Measurements from ENCODE around the gene TRERF1. TPM values are rescaled to one million over a fixed set of nuclear protein-coding genes. Genes with fewer than 3 reads are reported as not detected.

Gene TRERF1
- total and polyA plus RNA-seq, 3 donors from 2014 or later = 13.7 to 49.1 (median 40.4) TPM

DNA sequence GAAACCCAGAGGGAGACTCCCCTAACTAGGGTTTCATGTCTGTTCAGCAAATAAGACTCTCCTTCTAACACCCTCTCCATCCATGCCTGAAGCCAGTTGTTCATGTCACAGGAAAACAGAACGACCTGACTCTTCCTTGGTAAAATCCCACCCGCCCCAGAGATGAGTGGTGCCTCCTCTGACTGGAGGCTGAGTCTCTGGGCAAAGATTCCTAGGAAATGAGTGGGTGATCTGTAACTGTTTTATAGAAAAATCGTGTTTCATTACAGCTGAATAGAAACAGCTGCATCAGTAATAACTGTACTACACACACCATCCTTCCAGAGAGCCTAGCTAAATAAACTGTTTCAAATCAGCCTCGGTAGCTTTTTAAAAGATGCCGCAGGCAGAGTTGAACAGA lies 196.7 kb downstream of the TRERF1 start:
- H3K36me3 ChIP-seq (ENCODE audit: low read depth, missing control alignments) = no peaks in the 10 kb centered on the region
- intact Hi-C loops (cut with DNase I; ENCODE audit: low total_unique reads) = no loop called here
- no peak overlapping the region for H3K27ac ChIP-seq
- no peaks in the 10 kb centered on the region for H3K27me3 ChIP-seq
- peaks cover 42% of the 10 kb centered on the region for H3K4me1 ChIP-seq
- WGBS, 2 donors = 80 to 88% methylated on average over 5 of the region's 5 CpGs
- H3K4me3 ChIP-seq = no peak overlapping the region
- no peaks in the 10 kb centered on the region for H3K9me3 ChIP-seq
- TF ChIP-seq, protein P1, sequence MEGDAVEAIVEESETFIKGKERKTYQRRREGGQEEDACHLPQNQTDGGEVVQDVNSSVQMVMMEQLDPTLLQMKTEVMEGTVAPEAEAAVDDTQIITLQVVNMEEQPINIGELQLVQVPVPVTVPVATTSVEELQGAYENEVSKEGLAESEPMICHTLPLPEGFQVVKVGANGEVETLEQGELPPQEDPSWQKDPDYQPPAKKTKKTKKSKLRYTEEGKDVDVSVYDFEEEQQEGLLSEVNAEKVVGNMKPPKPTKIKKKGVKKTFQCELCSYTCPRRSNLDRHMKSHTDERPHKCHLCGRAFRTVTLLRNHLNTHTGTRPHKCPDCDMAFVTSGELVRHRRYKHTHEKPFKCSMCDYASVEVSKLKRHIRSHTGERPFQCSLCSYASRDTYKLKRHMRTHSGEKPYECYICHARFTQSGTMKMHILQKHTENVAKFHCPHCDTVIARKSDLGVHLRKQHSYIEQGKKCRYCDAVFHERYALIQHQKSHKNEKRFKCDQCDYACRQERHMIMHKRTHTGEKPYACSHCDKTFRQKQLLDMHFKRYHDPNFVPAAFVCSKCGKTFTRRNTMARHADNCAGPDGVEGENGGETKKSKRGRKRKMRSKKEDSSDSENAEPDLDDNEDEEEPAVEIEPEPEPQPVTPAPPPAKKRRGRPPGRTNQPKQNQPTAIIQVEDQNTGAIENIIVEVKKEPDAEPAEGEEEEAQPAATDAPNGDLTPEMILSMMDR (IDR thresholded peaks at IDR 0.05) = no peak
- no peak for TF ChIP-seq POLR2A (IDR thresholded peaks at IDR 0.05)
- DNase-seq = no peak

DNA sequence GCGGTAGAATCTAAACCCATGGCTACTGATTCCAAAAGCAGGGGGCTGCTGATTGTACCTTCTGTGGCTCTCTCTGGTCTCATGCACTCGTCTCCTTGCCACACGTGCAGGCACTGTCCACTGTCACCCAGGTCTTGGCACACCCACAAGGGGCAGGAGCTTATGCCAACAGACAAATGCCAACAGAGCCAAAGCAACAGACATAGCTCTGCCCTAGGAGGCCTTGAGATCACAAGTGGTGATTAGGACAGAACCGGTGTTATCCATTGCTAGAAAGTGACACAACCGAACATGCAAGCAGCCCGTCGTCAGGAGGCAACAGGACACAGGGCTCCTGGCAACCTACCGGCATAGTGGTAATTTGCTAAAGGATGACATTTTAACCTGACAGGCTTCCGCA lies 197.2 kb downstream of the TRERF1 start:
- Histone ChIP-seq H3K9me3 (no peaks in the 10 kb centered on the region), H3K4me1 (peaks cover 37% of the 10 kb centered on the region), H3K36me3 (ENCODE audit: low read depth, missing control alignments) (no peaks in the 10 kb centered on the region), H3K27ac (no peak overlapping the region), H3K4me3 (no peak overlapping the region), H3K27me3 (no peaks in the 10 kb centered on the region)
- WGBS, 2 donors = 82 to 94% methylated on average over 9 of the region's 9 CpGs
- no peak for DNase-seq
- intact Hi-C loops (cut with DNase I; ENCODE audit: low total_unique reads) = no loop called here
- TF ChIP-seq, protein P1 (IDR thresholded peaks at IDR 0.05) = no peak
- TF ChIP-seq POLR2A (IDR thresholded peaks at IDR 0.05) = no peak

DNA sequence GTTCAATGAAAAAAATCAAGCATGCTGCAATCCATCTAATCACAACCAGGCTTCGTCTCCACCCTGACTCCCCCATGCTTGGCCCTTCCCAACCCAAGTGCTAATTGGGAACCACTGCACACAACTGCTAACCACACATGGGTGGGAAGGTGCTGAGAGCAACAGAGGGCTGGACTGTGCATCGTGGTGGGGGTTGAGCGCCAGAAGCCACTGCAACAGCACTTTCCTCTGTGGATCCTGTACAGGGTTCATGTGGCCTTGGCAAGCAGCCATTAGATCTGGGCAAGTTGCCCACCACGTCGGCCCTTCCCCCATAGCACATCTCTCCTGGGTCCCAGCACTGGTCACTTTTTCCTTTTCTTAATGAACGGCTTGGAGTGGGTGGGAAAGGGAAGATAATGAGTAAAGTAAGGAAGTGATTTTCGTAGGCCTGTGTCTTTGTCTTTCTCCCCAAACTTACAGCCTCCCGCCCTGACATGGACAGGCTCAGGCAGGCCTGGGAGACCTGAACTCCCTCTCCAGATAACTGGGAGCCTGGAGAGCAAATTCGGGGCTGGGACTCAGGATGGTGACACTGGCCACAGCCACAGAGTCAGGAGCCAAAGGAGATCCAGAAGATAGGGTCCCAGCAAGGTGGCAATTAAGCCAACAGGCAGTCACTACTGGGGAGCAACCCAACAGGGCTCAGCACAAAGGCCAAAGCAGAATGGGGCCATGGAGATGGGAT lies 199.7 kb downstream of the TRERF1 start:
- H3K27ac ChIP-seq = peak overlapping the region in 1 of 2 donors; percentile 62
- 31 to 41% methylated on average over 9 of the region's 9 CpGs for WGBS, 2 donors

DNA sequence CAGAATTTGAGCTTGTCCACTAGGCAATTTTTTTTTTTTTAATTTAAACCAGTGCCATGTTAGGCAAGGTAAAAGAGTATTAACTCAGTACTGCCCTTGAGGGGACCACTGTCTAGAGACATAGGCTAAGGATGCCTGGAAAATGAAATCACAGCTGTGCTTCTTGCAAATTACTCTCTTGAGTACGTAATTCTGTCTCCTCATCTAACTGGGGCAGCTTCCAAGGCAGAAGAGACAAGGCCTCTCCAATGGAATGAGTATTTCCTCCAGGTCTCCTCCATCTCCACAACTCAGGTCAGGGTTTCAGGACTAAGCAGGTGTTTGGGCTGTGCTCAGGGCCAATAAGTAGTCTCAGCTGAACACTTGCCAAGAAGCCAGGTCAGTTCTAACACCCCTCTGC lies 200.2 kb downstream of the TRERF1 start:
- no peak overlapping the region for H3K27ac ChIP-seq
- H3K4me1 ChIP-seq = peaks cover 30% of the 10 kb centered on the region
- no peaks in the 10 kb centered on the region for H3K36me3 ChIP-seq (ENCODE audit: low read depth, missing control alignments)
- H3K27me3 ChIP-seq = no peaks in the 10 kb centered on the region
- H3K9me3 ChIP-seq = no peaks in the 10 kb centered on the region
- 33 to 50% methylated on average over 1 of the region's 1 CpG for WGBS, 2 donors
- no peak for DNase-seq
- no peak overlapping the region for H3K4me3 ChIP-seq
- TF ChIP-seq, protein P1 (IDR thresholded peaks at IDR 0.05) = no peak
- no peak for TF ChIP-seq POLR2A (IDR thresholded peaks at IDR 0.05)
- intact Hi-C loops (cut with DNase I; ENCODE audit: low total_unique reads) = no loop called here

More for the DNA sequence above, 199.7 kb downstream of the TRERF1 start:
- H3K9me3 ChIP-seq = no peaks in the 10 kb centered on the region
- H3K27me3 ChIP-seq = no peaks in the 10 kb centered on the region
- peaks cover 34% of the 10 kb centered on the region for H3K4me1 ChIP-seq
- intact Hi-C loops (cut with DNase I; ENCODE audit: low total_unique reads) = no loop called here
- TF ChIP-seq, protein P1 (IDR thresholded peaks at IDR 0.05) = no peak
- TF ChIP-seq POLR2A (IDR thresholded peaks at IDR 0.05) = no peak
- H3K4me3 ChIP-seq = no peak overlapping the region
- peak; percentile 81 for DNase-seq
- no peaks in the 10 kb centered on the region for H3K36me3 ChIP-seq (ENCODE audit: low read depth, missing control alignments)

Data from testis (tissue), 3 donors.